Measurements from ENCODE around the gene PACS2.
"Not testable (repeated sequence)": the region's sequence is repeated elsewhere in the genome, so short reads cannot be mapped to it uniquely, and the experiment has no call there.

The PACS2 gene

GRCh38 chr14:105315941-105316576 is 1.5 kb downstream of the PACS2 start:
- peak in 1 of 2 experiments; percentile 17 for DNase-seq

GRCh38 chr14:105316577-105316941 is 2.0 kb downstream of the PACS2 start:
- no peak for DNase-seq

- DNase-seq: no peak
Measured at GRCh38 chr14:105316968-105317510, 2.5 kb downstream of the PACS2 start.

GRCh38 chr14:105317546-105317945 is 3.0 kb downstream of the PACS2 start:
- no peak for DNase-seq

- DNase-seq: no peak
Measured at GRCh38 chr14:105322791-105323556, 8.4 kb downstream of the PACS2 start.

GRCh38 chr14:105323663-105324062 is 9.1 kb downstream of the PACS2 start:
- no peak for DNase-seq

GRCh38 chr14:105324080-105324778 is 9.7 kb downstream of the PACS2 start:
- no peak for DNase-seq

GRCh38 chr14:105324871-105325270 is 10.3 kb downstream of the PACS2 start:
- DNase-seq: no peak

GRCh38 chr14:105325303-105325702 is 10.8 kb downstream of the PACS2 start:
- no peak for DNase-seq

- no peak for DNase-seq
Measured at GRCh38 chr14:105325716-105326567, 11.4 kb downstream of the PACS2 start.

- no peak for DNase-seq
Measured at GRCh38 chr14:105326568-105326867, 12.0 kb downstream of the PACS2 start.

GRCh38 chr14:105326891-105327694 is 12.5 kb downstream of the PACS2 start:
- DNase-seq: no peak

- DNase-seq: not testable (repeated sequence)
Measured at GRCh38 chr14:105327695-105328045, 13.1 kb downstream of the PACS2 start.

GRCh38 chr14:105328070-105328677 is 13.6 kb downstream of the PACS2 start:
- no peak for DNase-seq

- DNase-seq: no peak
Measured at GRCh38 chr14:105328678-105329390, 14.3 kb downstream of the PACS2 start.

- DNase-seq: no peak
Measured at GRCh38 chr14:105329411-105330150, 15.0 kb downstream of the PACS2 start.

- DNase-seq: no peak
Measured at GRCh38 chr14:105330491-105330895, 15.9 kb downstream of the PACS2 start.

GRCh38 chr14:105331575-105332349 is 17.2 kb downstream of the PACS2 start:
- no peak for DNase-seq

GRCh38 chr14:105332350-105332874 is 17.9 kb downstream of the PACS2 start:
- DNase-seq: no peak

Data from stimulated activated CD4-positive, alpha-beta T cell treated with anti-CD3 and anti-CD28 coated beads, Interleukin-4, amount 100 ng/mL, for 4 hours (primary cell).